HFFc6 (cell line): ENCODE measurements around the gene PRMT9. TPM values are rescaled to one million over a fixed set of nuclear protein-coding genes. Genes with fewer than 3 reads are reported as not detected.

Source experiments
- DNase-seq: peaks from one replicate; pipeline ENCODE4 v3.0.0-alpha.2; 2018
- H3K27ac Mint-ChIP-seq: 2 replicates; pipeline ENCODE4 v1.8.0; 2020; ENCODE audit warnings: mild to moderate bottlenecking, mixed read lengths
- H3K27me3 Mint-ChIP-seq: 2 replicates; pipeline ENCODE4 v1.8.0; 2021; ENCODE audit warnings: mild to moderate bottlenecking, moderate library complexity, mixed read lengths; ENCODE audit not compliant: insufficient read depth
- H3K36me3 Mint-ChIP-seq: 2 replicates; pipeline ENCODE4 v1.8.0; 2021; ENCODE audit warnings: low read depth, mixed read lengths
- H3K4me1 Mint-ChIP-seq: 2 replicates; pipeline ENCODE4 v1.8.0; 2020; ENCODE audit warnings: low read depth, mixed read lengths
- H3K4me3 Mint-ChIP-seq: 2 replicates; pipeline ENCODE4 v1.8.0; 2020; ENCODE audit warnings: mild to moderate bottlenecking, moderate library complexity, mixed read lengths
- H3K9me3 Mint-ChIP-seq: 2 replicates; pipeline ENCODE4 v1.8.0; 2020; ENCODE audit warnings: mild to moderate bottlenecking, mixed read lengths
- CTCF ChIP-seq: fragments of 200-600 bp; sonication (generic); IDR thresholded peaks from 2 replicates; pipeline ENCODE4 v1.5.0; 2021; ENCODE audit warnings: antibody characterized with exemption, mild to moderate bottlenecking
- total RNA-seq, 6 experiments: library from RNA; stranded (reverse); fragmentation: NEBNext Ultra II Directional; extraction: Animal tissue kit (Norgen Biotek cat#: 25700); gene quantifications; 2 replicates in 1 of 6; 3 replicates in 5 of 6; pipeline ENCODE4 v1.2.3, GENCODE V29; 2021

The PRMT9 gene
- total RNA-seq, 6 experiments from 2014 or later = 6.5 to 8.5 (median 7.3) TPM

- H3K4me3 Mint-ChIP-seq = no peak overlapping the region
- no peak for DNase-seq
- TF ChIP-seq CTCF = peak; percentile 45
- peaks cover 45% of the 10 kb centered on the region for H3K4me1 Mint-ChIP-seq
- peak overlapping the region; percentile 51; the same call in 1 of the 2 replicates for H3K27ac Mint-ChIP-seq
- peaks cover 13% of the 10 kb centered on the region; the same call in 1 of the 2 replicates for H3K36me3 Mint-ChIP-seq
- no peaks in the 10 kb centered on the region for H3K9me3 Mint-ChIP-seq
- peaks cover 2% of the 10 kb centered on the region; the same call in 1 of the 2 replicates for H3K27me3 Mint-ChIP-seq
These were observed 5.0 kb downstream of the PRMT9 start for GRCh38 chr4:147678796-147679549.

- no peak for TF ChIP-seq CTCF
- peak; percentile 4 for DNase-seq
- Mint-ChIP-seq H3K36me3 (peaks cover 12% of the 10 kb centered on the region; the same call in 1 of the 2 replicates), H3K4me3 (peak overlapping the region; percentile 22; the same call in 1 of the 2 replicates), H3K4me1 (peaks cover 47% of the 10 kb centered on the region), H3K9me3 (no peaks in the 10 kb centered on the region), H3K27me3 (peaks cover 2% of the 10 kb centered on the region; the same call in 1 of the 2 replicates), H3K27ac (peak overlapping the region; percentile 32)
These were observed 5.9 kb downstream of the PRMT9 start for GRCh38 chr4:147678106-147678505.

GRCh38 chr4:147674496-147674895 lies 9.5 kb downstream of the PRMT9 start:
- Mint-ChIP-seq H3K4me1 (peaks cover 28% of the 10 kb centered on the region), H3K4me3 (no peak overlapping the region), H3K9me3 (no peaks in the 10 kb centered on the region), H3K27ac (no peak overlapping the region), H3K36me3 (peaks cover 27% of the 10 kb centered on the region), H3K27me3 (peaks cover 2% of the 10 kb centered on the region; the same call in 1 of the 2 replicates)
- TF ChIP-seq CTCF = no peak
- DNase-seq = no peak

- no peak for DNase-seq
- H3K27ac Mint-ChIP-seq = no peak overlapping the region
- peaks cover 26% of the 10 kb centered on the region for H3K36me3 Mint-ChIP-seq
- no peak for TF ChIP-seq CTCF
- peaks cover 27% of the 10 kb centered on the region for H3K4me1 Mint-ChIP-seq
- no peak overlapping the region for H3K4me3 Mint-ChIP-seq
- no peaks in the 10 kb centered on the region for H3K9me3 Mint-ChIP-seq
- H3K27me3 Mint-ChIP-seq = peaks cover 2% of the 10 kb centered on the region; the same call in 1 of the 2 replicates
These were observed 9.9 kb downstream of the PRMT9 start for GRCh38 chr4:147674073-147674472.

GRCh38 chr4:147658501-147658900 lies 25.5 kb downstream of the PRMT9 start:
- TF ChIP-seq CTCF = no peak
- Mint-ChIP-seq H3K27ac (no peak overlapping the region), H3K27me3 (no peaks in the 10 kb centered on the region), H3K36me3 (peaks cover 4% of the 10 kb centered on the region; the same call in 1 of the 2 replicates), H3K9me3 (no peaks in the 10 kb centered on the region), H3K4me3 (no peak overlapping the region), H3K4me1 (no peaks in the 10 kb centered on the region)
- DNase-seq = no peak
